ENCODE results near the gene CACNB2.
"Not testable (repeated sequence)": the region's sequence is repeated elsewhere in the genome, so short reads cannot be mapped to it uniquely, and the experiment has no call there.

Gene CACNB2

GRCh38 chr10:18400201-18400905 lies 260.1 kb downstream of the CACNB2 start:
- DNase-seq (ENCODE audit: low read depth, low spot score), result no peak

- DNase-seq (ENCODE audit: low read depth, low spot score), result no peak
Observed at GRCh38 chr10:18400906-18401245, 260.7 kb downstream of the CACNB2 start.

- DNase-seq (ENCODE audit: low read depth, low spot score), result no peak
Observed at GRCh38 chr10:18401416-18402195, 261.4 kb downstream of the CACNB2 start.

GRCh38 chr10:18402853-18403252 lies 262.6 kb downstream of the CACNB2 start:
- no peak for DNase-seq (ENCODE audit: low read depth, low spot score)

- DNase-seq (ENCODE audit: low read depth, low spot score), result no peak
Observed at GRCh38 chr10:18404530-18404929, 264.3 kb downstream of the CACNB2 start.

GRCh38 chr10:18406136-18406535 lies 265.9 kb downstream of the CACNB2 start:
- DNase-seq (ENCODE audit: low read depth, low spot score), result no peak

- no peak for DNase-seq (ENCODE audit: low read depth, low spot score)
Observed at GRCh38 chr10:18409599-18410397, 269.6 kb downstream of the CACNB2 start.

- DNase-seq (ENCODE audit: low read depth, low spot score), result no peak
Observed at GRCh38 chr10:18414061-18414460, 273.8 kb downstream of the CACNB2 start.

GRCh38 chr10:18417950-18418527 lies 277.8 kb downstream of the CACNB2 start:
- DNase-seq (ENCODE audit: low read depth, low spot score), result no peak

GRCh38 chr10:18418541-18419215 lies 278.5 kb downstream of the CACNB2 start:
- no peak for DNase-seq (ENCODE audit: low read depth, low spot score)

- DNase-seq (ENCODE audit: low read depth, low spot score), result no peak
Observed at GRCh38 chr10:18419945-18420344, 279.7 kb downstream of the CACNB2 start.

- DNase-seq (ENCODE audit: low read depth, low spot score), result no peak
Observed at GRCh38 chr10:18421726-18422293, 281.6 kb downstream of the CACNB2 start.

- no peak for DNase-seq (ENCODE audit: low read depth, low spot score)
Observed at GRCh38 chr10:18423058-18423637, 282.9 kb downstream of the CACNB2 start.

GRCh38 chr10:18424200-18424599 lies 284.0 kb downstream of the CACNB2 start:
- no peak for DNase-seq (ENCODE audit: low read depth, low spot score)

- DNase-seq (ENCODE audit: low read depth, low spot score), result no peak
Observed at GRCh38 chr10:18429335-18429734, 289.1 kb downstream of the CACNB2 start.

- no peak for DNase-seq (ENCODE audit: low read depth, low spot score)
Observed at GRCh38 chr10:18436902-18437301, 296.7 kb downstream of the CACNB2 start.

- DNase-seq (ENCODE audit: low read depth, low spot score), result no peak
Observed at GRCh38 chr10:18437486-18437885, 297.3 kb downstream of the CACNB2 start.

- no peak for DNase-seq (ENCODE audit: low read depth, low spot score)
Observed at GRCh38 chr10:18438361-18439126, 298.3 kb downstream of the CACNB2 start.

GRCh38 chr10:18439601-18440000 lies 299.4 kb downstream of the CACNB2 start:
- no peak for DNase-seq (ENCODE audit: low read depth, low spot score)

- not testable (repeated sequence) for DNase-seq (ENCODE audit: low read depth, low spot score)
Observed at GRCh38 chr10:18445635-18446034, 305.4 kb downstream of the CACNB2 start.
